ACC112 (cell line): ENCODE results near the gene S100A7.

ENCODE experiments used
- H2AFZ ChIP-seq: fragments of 200-600 bp; sonication (generic); one replicate; pipeline ENCODE4 v1.6.0; 2017; ENCODE audit warnings: antibody characterized with exemption, low read length; ENCODE audit not compliant: unreplicated experiment
- H3K27ac ChIP-seq: fragments of 200-600 bp; sonication (generic); 2 replicates; pipeline ENCODE4 v1.5.1; 2014; ENCODE audit warnings: low read depth, mild to moderate bottlenecking, antibody characterized with exemption, low read length, moderate library complexity
- H3K27me3 ChIP-seq: fragments of 200-600 bp; sonication (generic); 2 replicates; pipeline ENCODE4 v1.6.1; 2014; ENCODE audit warnings: mild to moderate bottlenecking, antibody characterized with exemption, low read length, moderate library complexity, mixed read lengths; ENCODE audit not compliant: insufficient read depth
- H3K36me3 ChIP-seq: fragments of 200-600 bp; sonication (generic); 2 replicates; pipeline ENCODE4 v1.6.1; 2016; ENCODE audit warnings: mild to moderate bottlenecking, antibody characterized with exemption, low read length, moderate library complexity, mixed read lengths; ENCODE audit not compliant: insufficient read depth
- H3K4me1 ChIP-seq: fragments of 200-600 bp; sonication (generic); one replicate; pipeline ENCODE4 v1.6.1; 2016; ENCODE audit warnings: low read length, mixed read lengths; ENCODE audit not compliant: insufficient read depth, unreplicated experiment, control insufficient read depth
- H3K4me3 ChIP-seq: fragments of 200-600 bp; sonication (generic); 2 replicates; pipeline ENCODE4 v1.5.1; 2014; ENCODE audit warnings: mild to moderate bottlenecking, low read depth, low read length
- H3K79me2 ChIP-seq: fragments of 200-600 bp; sonication (generic); one replicate; pipeline ENCODE4 v1.6.0; 2016; ENCODE audit warnings: low read length; ENCODE audit not compliant: control insufficient read depth, unreplicated experiment, insufficient read depth

Gene S100A7

DNA sequence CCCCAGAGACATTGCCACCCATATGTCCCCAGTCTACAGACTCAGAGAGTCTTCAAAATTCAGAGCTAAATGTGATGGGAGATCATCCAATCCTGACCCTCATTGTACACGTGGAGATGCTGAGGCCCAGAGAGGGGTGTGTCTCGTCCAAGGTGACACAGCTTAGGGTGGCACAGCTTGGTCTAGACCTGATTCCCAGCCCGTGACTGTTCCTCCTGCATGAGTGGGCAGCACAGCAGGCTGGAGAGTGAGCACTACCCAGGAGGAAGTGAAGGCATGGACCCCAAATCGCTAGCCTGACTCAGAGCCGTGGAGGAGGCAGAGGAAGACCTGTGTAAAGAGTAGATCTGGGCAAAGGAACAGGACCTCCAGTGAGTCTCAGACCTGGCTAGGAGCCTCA lies 16.4 kb downstream of the S100A7 start:
- Histone ChIP-seq H3K4me3 (no peak overlapping the region), H2AFZ (no peak overlapping the region), H3K4me1 (peaks cover 8% of the 10 kb centered on the region), H3K27ac (no peak overlapping the region), H3K27me3 (peaks cover 32% of the 10 kb centered on the region), H3K79me2 (no peaks in the 10 kb centered on the region), H3K36me3 (no peaks in the 10 kb centered on the region)

DNA sequence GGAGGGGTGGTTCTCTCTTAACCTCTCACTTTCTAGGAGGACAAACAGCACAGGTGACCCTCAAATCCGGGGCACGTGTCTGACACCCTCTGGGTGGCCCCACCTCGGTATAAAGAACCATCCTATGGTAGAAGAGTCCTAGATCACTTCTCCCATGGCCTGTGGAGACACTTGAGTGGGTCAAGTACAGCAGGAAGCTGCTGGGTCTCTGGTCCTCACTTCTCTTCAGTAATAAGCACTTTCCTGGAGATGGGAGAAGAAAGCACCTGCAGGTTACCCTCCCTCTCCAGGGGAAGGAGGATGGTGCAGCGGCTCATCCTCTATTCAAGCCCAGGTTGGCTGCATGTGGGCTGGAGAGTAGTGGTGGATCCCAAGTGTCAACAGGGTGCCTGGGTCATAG lies 17.0 kb downstream of the S100A7 start:
- H2AFZ ChIP-seq: no peak overlapping the region
- no peaks in the 10 kb centered on the region for H3K79me2 ChIP-seq
- H3K27ac ChIP-seq: no peak overlapping the region
- H3K36me3 ChIP-seq: no peaks in the 10 kb centered on the region
- H3K4me3 ChIP-seq: no peak overlapping the region
- peaks cover 8% of the 10 kb centered on the region for H3K4me1 ChIP-seq
- H3K27me3 ChIP-seq: peaks cover 38% of the 10 kb centered on the region

DNA sequence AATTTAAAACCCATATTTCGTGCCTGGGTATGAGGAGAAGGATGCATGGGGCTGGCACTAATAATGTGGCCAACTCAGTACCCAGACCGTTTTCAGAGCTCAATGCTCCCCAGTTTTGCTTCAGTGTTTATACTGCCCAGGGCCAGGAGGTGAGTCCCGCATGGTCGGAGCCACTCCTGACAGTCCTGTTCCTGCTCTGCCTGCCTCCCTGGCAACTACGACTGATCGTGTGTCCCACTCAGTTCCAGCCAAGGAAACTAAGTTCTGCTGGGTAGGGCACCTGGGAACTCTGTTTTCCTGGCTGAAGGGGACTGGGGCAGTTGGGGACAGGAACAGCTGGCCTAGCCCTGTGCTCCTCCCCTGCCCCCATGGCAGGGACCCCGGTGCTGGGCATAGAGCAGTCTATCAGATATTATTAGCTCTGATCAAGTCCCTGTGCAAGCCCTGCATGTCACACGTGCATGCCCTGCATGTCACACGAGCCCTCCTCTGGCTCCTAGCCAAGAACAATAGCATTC lies 19.2 kb downstream of the S100A7 start:
- Histone ChIP-seq H3K4me3 (no peak overlapping the region), H3K27ac (no peak overlapping the region), H3K36me3 (no peaks in the 10 kb centered on the region), H3K27me3 (peaks cover 60% of the 10 kb centered on the region), H3K79me2 (no peaks in the 10 kb centered on the region), H3K4me1 (no peaks in the 10 kb centered on the region), H2AFZ (no peak overlapping the region)

DNA sequence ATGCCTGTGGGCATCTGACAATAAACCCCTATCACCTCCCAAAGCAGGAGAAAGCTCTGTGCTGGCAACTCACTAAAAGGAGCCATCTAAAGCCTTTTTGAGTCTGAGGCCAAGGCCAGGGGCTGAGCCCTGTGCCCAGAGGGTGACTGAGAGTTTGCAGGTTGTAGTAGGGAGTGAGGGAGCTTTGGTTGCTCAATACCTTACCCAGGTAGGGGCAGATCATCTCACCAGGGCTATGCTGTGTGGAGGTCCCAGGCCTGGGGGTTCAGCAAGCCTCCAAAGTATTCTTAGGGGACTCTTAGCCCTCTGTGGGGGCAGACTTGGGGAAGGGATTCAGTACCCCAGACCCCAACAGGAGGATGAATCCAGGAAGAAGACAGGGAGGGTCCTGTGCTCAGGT lies 21.2 kb downstream of the S100A7 start:
- no peak overlapping the region for H3K4me3 ChIP-seq
- H3K27me3 ChIP-seq: peaks cover 55% of the 10 kb centered on the region
- H3K36me3 ChIP-seq: no peaks in the 10 kb centered on the region
- no peaks in the 10 kb centered on the region for H3K79me2 ChIP-seq
- no peak overlapping the region for H2AFZ ChIP-seq
- H3K4me1 ChIP-seq: no peaks in the 10 kb centered on the region
- no peak overlapping the region for H3K27ac ChIP-seq

DNA sequence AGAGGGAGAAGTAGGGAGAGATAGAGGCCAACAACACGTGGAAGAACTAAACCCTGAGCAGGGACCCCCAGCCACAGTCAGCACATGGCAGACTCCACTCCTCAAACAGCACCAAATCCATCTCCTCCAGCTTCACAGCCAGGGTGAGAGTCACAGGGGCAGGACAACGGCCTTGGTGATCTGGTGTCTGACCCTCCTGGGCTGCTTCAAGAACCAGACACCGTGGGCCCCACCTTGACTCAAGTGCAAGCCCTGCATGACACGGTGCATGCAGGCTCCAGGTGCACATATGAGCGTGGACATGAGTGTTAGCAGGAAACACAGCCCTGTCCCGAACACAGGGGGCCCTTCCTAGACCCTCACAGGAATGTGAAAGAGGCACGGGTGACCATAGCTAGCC lies 21.9 kb downstream of the S100A7 start:
- H3K79me2 ChIP-seq: no peaks in the 10 kb centered on the region
- H3K27me3 ChIP-seq: peaks cover 55% of the 10 kb centered on the region
- H3K4me3 ChIP-seq: no peak overlapping the region
- no peak overlapping the region for H2AFZ ChIP-seq
- no peaks in the 10 kb centered on the region for H3K36me3 ChIP-seq
- no peak overlapping the region for H3K27ac ChIP-seq
- no peaks in the 10 kb centered on the region for H3K4me1 ChIP-seq

DNA sequence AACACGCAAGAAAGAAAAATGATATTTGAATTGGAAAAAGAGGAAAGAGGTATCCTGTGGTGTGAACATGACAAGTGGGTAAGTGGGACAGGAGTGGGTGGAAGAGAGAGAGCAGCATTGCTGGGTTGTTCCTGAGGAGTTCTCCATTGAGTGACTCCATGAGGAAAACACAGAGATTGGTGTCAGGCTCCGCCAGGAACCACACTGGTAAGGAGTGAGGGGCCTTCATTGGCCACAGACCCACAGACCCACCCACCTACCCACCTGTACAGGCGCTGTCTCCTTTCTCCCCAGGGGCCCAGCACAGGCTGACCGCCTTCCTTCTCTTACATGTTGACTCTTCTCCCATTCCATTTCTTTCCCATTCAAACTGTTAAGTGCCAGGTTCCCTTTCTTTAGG lies 23.2 kb downstream of the S100A7 start:
- Histone ChIP-seq H3K79me2 (no peaks in the 10 kb centered on the region), H3K36me3 (no peaks in the 10 kb centered on the region), H3K27ac (no peak overlapping the region), H3K27me3 (peaks cover 59% of the 10 kb centered on the region), H2AFZ (no peak overlapping the region), H3K4me3 (no peak overlapping the region), H3K4me1 (no peaks in the 10 kb centered on the region)

DNA sequence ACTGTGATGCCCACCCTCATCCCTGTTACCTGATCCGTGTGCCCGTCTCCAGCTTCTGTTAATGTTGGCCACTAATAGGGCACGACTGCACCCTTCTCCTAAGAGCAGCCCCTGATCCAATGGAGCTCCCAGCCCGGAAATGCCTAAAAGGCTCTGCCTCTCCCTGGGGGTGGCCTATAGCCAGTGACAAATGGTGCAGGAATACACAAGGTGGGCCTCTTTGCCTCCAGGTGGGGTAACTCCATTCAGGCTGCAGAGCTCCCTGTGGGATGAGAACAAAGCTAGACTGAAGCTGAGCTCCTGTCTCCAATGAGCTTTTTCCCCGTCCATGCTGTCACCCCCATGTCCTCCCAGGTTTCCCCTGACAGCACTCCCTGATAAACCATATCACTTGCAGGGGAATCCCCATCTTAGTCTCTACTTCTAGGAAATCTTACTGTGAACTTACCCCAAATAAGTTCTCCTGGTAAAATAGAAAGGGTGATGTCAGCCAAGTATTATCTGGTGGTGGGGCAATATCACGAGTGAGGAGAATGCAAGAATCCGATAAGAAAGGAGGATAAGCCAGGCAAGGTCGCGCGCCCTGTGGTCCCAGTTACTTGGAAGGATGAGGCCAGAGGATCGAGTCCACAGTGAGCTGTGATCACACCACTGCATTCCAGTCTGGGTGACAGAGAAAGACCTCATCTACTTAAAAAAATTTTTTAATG lies 25.6 kb downstream of the S100A7 start:
- H3K27ac ChIP-seq: no peak overlapping the region
- no peaks in the 10 kb centered on the region for H3K4me1 ChIP-seq
- H3K36me3 ChIP-seq: no peaks in the 10 kb centered on the region
- no peak overlapping the region for H2AFZ ChIP-seq
- no peaks in the 10 kb centered on the region for H3K79me2 ChIP-seq
- H3K4me3 ChIP-seq: no peak overlapping the region
- peaks cover 68% of the 10 kb centered on the region for H3K27me3 ChIP-seq

DNA sequence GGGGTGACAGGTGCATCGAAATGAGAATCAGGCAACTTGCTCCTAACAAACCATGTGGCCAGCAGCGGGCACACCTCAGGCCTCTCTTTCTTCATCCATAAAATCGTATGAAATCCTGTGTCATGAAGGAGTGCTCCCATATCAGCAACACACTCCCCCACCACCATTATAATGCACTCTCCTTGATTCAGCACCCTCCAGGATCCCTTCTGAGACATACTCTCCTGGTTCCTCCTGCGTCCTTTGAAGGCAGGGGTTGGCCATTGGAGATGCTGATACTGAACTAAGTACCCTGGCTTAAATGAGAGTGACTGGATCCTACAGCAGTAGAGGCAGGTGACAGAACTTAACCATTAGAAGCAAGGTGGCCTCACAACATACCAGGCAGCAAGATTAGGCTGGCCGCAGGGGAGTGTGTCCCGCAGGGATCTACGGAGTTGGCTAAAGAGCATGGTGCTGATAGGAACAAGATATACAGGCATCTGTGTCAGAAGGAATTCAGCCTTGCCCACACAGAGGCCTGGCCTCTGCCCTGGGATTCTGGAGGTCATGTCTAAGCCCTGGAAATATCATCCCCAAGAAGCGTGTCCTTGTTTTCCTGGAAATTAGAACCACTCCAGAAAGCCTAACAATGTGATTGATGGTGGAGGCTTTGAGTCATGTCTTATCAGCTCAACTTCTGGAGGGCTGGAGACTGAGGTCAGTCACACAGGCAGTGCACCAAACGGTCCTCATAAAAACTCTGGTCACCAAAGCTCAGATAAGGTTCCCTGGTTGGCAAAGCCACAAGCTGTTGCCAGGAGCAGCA lies 27.4 kb downstream of the S100A7 start:
- H3K4me1 ChIP-seq: no peaks in the 10 kb centered on the region
- no peak overlapping the region for H3K4me3 ChIP-seq
- H3K27ac ChIP-seq: no peak overlapping the region
- no peaks in the 10 kb centered on the region for H3K36me3 ChIP-seq
- H2AFZ ChIP-seq: no peak overlapping the region
- no peaks in the 10 kb centered on the region for H3K79me2 ChIP-seq
- H3K27me3 ChIP-seq: peaks cover 71% of the 10 kb centered on the region

DNA sequence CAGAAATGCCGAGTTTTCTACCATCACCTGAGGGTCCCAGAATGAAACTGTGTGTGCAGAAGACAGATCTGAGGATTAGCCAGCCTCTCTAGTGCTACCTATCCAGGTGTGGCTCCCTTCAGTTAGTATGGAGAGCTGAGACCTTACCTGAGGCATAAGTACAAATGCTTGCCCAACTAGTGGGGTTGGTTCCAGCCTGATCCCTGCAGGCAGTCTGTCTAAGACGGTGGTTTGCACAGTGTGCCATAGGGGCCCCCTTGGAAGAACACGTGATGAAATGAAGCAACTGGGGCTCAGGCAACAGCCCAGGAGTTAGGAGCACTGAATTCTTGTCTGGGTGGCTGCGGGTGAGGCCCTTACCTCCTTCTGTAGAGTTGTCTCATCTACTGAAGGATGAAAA lies 28.5 kb downstream of the S100A7 start:
- Histone ChIP-seq H3K27me3 (peaks cover 70% of the 10 kb centered on the region), H3K27ac (no peak overlapping the region)

DNA sequence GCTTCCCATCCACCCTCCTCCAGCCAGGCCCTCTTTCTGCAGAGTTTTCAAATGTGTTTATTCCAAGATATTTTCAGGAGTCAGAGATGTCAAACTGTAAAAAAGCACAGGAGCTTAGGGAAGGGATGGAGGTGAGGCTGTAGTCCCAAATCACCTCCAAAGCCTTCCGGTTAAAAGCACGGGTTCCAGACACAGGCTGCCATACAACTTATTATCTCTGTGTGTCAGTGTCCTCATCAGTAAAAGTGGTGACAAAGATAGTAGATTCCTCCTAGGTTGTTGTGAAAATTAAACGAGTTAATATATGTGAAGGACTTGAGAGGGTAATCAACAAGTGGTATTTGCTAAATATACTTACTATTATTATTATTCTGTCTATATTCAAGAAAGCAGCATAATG lies 29.0 kb downstream of the S100A7 start:
- Histone ChIP-seq H3K4me3 (no peak overlapping the region), H3K27me3 (peaks cover 70% of the 10 kb centered on the region), H3K27ac (no peak overlapping the region), H3K4me1 (no peaks in the 10 kb centered on the region), H3K79me2 (no peaks in the 10 kb centered on the region), H3K36me3 (no peaks in the 10 kb centered on the region), H2AFZ (no peak overlapping the region)

More for the DNA sequence above, 28.5 kb downstream of the S100A7 start:
- Histone ChIP-seq H3K36me3 (no peaks in the 10 kb centered on the region), H3K4me3 (no peak overlapping the region), H3K79me2 (no peaks in the 10 kb centered on the region), H3K4me1 (no peaks in the 10 kb centered on the region), H2AFZ (no peak overlapping the region)

DNA sequence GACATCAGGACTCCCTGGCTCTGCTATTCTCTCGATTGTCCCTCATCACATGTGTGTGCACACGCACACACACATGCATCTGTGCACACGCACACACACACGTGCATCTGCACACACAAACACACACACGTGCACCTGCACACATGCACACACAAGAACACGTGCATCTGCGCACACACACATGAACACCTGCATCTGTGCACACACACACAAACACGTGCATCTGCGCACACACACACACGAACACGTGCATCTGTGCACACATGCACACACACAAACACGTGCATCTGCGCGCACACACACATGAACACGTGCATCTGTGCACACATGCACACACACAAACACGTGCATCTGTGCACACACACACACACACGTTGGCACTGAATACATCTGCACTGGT lies 29.4 kb downstream of the S100A7 start:
- Histone ChIP-seq H2AFZ (no peak overlapping the region), H3K27ac (no peak overlapping the region), H3K27me3 (peaks cover 71% of the 10 kb centered on the region), H3K4me1 (no peaks in the 10 kb centered on the region), H3K36me3 (no peaks in the 10 kb centered on the region), H3K79me2 (no peaks in the 10 kb centered on the region), H3K4me3 (no peak overlapping the region)
